ENCODE measurements around the gene DEFB115. TPM values are rescaled to one million over a fixed set of nuclear protein-coding genes. Genes with fewer than 3 reads are reported as not detected.
"Not testable (repeated sequence)": the region's sequence is repeated elsewhere in the genome, so short reads cannot be mapped to it uniquely, and the experiment has no call there.

The DEFB115 gene
- total and polyA plus RNA-seq, 2 of the 8 experiments (the other 6 are each of a cell fraction or from before 2014, with no cell fraction given) = not detected

DNA sequence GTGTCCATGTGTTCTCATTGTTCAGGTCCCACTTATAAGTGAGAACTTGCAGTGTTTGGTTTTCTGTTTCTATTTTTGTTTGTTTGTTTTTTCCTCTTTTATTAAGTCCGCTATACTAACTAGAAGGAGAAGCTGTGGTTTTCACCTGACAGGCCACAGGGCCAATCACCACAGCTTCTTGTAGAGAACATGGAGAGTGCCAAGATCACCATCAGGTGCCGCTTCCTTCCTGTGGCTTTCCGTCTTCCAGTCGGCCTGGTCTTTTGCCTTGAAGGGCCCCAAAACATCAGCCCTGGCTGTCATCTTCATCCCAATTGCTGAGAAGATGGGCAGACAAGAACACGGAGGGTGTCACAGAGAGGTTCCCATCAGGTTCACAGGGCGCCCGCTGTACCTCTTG, 27.5 kb downstream of the DEFB115 start:
- H2AK5ac ChIP-seq (ENCODE audit: low read depth, low read length); H3K27me3 ChIP-seq (replicated peaks in 1 of 4; ENCODE audit: control insufficient read depth in 3 of 4, extremely low read depth in 1 of 4, insufficient read depth in 3 of 4, low read length in 3 of 4); H4K8ac ChIP-seq (ENCODE audit: extremely low read depth, insufficient read depth, low read length): not testable (repeated sequence)

More for the DNA sequence above, 27.5 kb downstream of the DEFB115 start:
- POLR2A ChIA-PET (ENCODE audit: partially characterized antibody); DNase-seq (ENCODE audit: low read depth in 1 of 2, low spot score in 2 of 2); H3K23ac ChIP-seq (ENCODE audit: insufficient read length); H3K14ac ChIP-seq (ENCODE audit: insufficient read length); H4K91ac ChIP-seq (replicated peaks; ENCODE audit: insufficient read length, low read length); H3K79me2 ChIP-seq (ENCODE audit: control insufficient read depth in 1 of 2, insufficient read depth in 2 of 2, low read length in 2 of 2); H2BK15ac ChIP-seq (ENCODE audit: low read length); H3K79me1 ChIP-seq (ENCODE audit: low read depth, low read length); H4K20me1 ChIP-seq (replicated peaks in 1 of 2; ENCODE audit: control insufficient read depth in 1 of 2, insufficient read depth in 2 of 2, low read length in 2 of 2); H2BK12ac ChIP-seq (ENCODE audit: low read depth, low read length); H3K56ac ChIP-seq (replicated peaks; ENCODE audit: insufficient read length, low read depth, low read length); H3K4me1 ChIP-seq (replicated peaks in 1 of 4; ENCODE audit: control insufficient read depth in 3 of 4, insufficient read depth in 4 of 4, low read length in 3 of 4); H3K23me2 ChIP-seq (ENCODE audit: low read depth, low read length); H2BK5ac ChIP-seq (ENCODE audit: low read depth, low read length); H2BK120ac ChIP-seq (replicated peaks; ENCODE audit: low read depth, low read length); H2BK20ac ChIP-seq (ENCODE audit: low read length); H3K4me2 ChIP-seq (ENCODE audit: insufficient read depth in 1 of 2, low read depth in 2 of 2, low read length in 2 of 2); H3K27ac ChIP-seq (ENCODE audit: low read depth, low read length); H3K4ac ChIP-seq (replicated peaks; ENCODE audit: insufficient read length, low read depth, low read length); H3K36me3 ChIP-seq (ENCODE audit: control insufficient read depth in 2 of 4, insufficient read depth in 4 of 4, low read length in 3 of 4); H3K4me3 ChIP-seq (ENCODE audit: extremely low read depth in 1 of 4, insufficient read depth in 2 of 4, low read depth in 3 of 4, low read length in 4 of 4); H2AFZ ChIP-seq (ENCODE audit: low read length); H3K18ac ChIP-seq (ENCODE audit: extremely low read depth, low read length); H3K9ac ChIP-seq (replicated peaks in 1 of 4; ENCODE audit: extremely low read depth in 1 of 4, low read depth in 3 of 4, low read length in 3 of 4); FAIRE-seq; H4K5ac ChIP-seq (ENCODE audit: insufficient read length, low read depth, low read length): not testable (repeated sequence)
- CTCF ChIA-PET (ENCODE audit: partially characterized antibody) = interaction anchor here (0.5 kb wide), 1 partner anchor 342 kb away, joined by 3 read pairs; no protein-coding TSS in a partner anchor
- peaks cover 71 to 87% of the 10 kb centered on the region in 2 experiments for H3K9me3 ChIP-seq (ENCODE audit: insufficient read depth in 2 of 2, low read depth in 1 of 2, low read length in 1 of 2)
- 80% methylated on average over 7 of the region's 7 CpGs; no CpG with 5 or more reads in 1 of the 2 experiments for WGBS, 2 experiments (ENCODE audit: extremely low coverage in 1 of 2, insufficient coverage in 1 of 2, insufficient read length in 1 of 2, insufficient replicate concordance in 2 of 2, low coverage in 1 of 2, low lambda C conversion rate in 2 of 2, missing lambda C conversion rate in 1 of 2)
